ENCODE results near the gene MASP1.

Gene MASP1

DNA sequence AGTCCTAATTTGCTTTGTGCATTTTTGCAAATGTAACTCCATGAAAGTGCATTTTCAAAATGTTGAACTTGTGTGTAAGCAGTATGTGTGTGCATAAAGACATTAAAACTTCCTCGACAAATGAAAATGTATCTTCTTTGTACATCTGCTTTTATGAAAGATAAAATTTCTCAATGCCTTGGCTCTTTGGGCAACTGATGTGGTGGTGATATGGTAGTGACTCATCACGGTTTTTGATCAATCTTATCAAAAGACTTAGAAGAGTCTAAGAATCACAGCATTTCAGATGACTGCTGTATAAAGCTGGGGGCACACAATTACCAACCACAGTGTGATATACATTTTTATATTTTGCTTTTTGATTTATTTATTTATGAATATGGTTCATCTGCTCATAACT, 5.4 kb upstream of the MASP1 start:
- H3K4me2 ChIP-seq (ENCODE audit: low read depth, low read length, poor library complexity, severe bottlenecking), result no peak overlapping the region
- no peak overlapping the region for H2AFZ ChIP-seq (ENCODE audit: low read length)
- no peaks in the 10 kb centered on the region for H3F3A ChIP-seq (ENCODE audit: low read depth)
- no peak overlapping the region for H3K9ac ChIP-seq (ENCODE audit: low read depth, low read length, poor library complexity, severe bottlenecking)
- no peaks in the 10 kb centered on the region for H3K9me2 ChIP-seq (replicated peaks; ENCODE audit: low read depth, low read length)
- no peaks in the 10 kb centered on the region for H3K36me3 ChIP-seq (ENCODE audit: insufficient read depth, low read length)
- H3K4me3 ChIP-seq (ENCODE audit: low read length, poor library complexity, severe bottlenecking), result no peak overlapping the region
- H3K9me3 ChIP-seq (ENCODE audit: insufficient read depth, low read depth, low read length), result no peaks in the 10 kb centered on the region
- H4K20me1 ChIP-seq (ENCODE audit: insufficient read depth, low read length, poor library complexity, severe bottlenecking), result no peaks in the 10 kb centered on the region
- H3K4me1 ChIP-seq (ENCODE audit: insufficient read depth, low read length, poor library complexity, severe bottlenecking), result no peaks in the 10 kb centered on the region
- no peaks in the 10 kb centered on the region for H3K79me2 ChIP-seq (ENCODE audit: insufficient read depth, low read length)
- TF ChIP-seq, protein P1, sequence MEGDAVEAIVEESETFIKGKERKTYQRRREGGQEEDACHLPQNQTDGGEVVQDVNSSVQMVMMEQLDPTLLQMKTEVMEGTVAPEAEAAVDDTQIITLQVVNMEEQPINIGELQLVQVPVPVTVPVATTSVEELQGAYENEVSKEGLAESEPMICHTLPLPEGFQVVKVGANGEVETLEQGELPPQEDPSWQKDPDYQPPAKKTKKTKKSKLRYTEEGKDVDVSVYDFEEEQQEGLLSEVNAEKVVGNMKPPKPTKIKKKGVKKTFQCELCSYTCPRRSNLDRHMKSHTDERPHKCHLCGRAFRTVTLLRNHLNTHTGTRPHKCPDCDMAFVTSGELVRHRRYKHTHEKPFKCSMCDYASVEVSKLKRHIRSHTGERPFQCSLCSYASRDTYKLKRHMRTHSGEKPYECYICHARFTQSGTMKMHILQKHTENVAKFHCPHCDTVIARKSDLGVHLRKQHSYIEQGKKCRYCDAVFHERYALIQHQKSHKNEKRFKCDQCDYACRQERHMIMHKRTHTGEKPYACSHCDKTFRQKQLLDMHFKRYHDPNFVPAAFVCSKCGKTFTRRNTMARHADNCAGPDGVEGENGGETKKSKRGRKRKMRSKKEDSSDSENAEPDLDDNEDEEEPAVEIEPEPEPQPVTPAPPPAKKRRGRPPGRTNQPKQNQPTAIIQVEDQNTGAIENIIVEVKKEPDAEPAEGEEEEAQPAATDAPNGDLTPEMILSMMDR (conservative IDR thresholded peaks at IDR 0.05; ENCODE audit: low read length), result no peak
- no peak for TF ChIP-seq EZH2phosphoT487 (IDR thresholded peaks at IDR 0.05; ENCODE audit: borderline replicate concordance)
- H3K27me3 ChIP-seq (ENCODE audit: insufficient read depth, low read length, poor library complexity, severe bottlenecking), result no peaks in the 10 kb centered on the region

DNA sequence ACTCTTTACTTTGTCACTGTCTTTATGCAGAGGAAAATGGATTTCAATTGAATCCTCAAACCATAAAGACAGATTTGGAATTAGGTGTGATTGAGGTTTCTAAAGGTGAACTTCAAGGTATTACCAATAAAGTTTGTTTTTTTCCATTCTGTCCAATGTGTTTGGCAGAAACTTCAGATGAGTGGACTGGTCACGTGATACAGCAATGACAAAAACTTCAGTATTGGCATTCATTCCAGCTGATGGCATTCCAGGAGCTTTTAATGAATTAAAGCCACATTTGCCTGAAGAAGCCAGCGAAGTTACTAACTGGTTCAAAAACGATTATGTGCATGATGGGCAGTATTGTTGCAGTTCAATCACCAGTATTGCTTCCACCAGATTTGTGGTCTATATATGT, 4.5 kb upstream of the MASP1 start:
- no peaks in the 10 kb centered on the region for H3K9me2 ChIP-seq (replicated peaks; ENCODE audit: low read depth, low read length)
- no peaks in the 10 kb centered on the region for H3K36me3 ChIP-seq (ENCODE audit: insufficient read depth, low read length)
- no peaks in the 10 kb centered on the region for H3K9me3 ChIP-seq (ENCODE audit: insufficient read depth, low read depth, low read length)
- H2AFZ ChIP-seq (ENCODE audit: low read length), result no peak overlapping the region
- H3F3A ChIP-seq (ENCODE audit: low read depth), result no peaks in the 10 kb centered on the region
- TF ChIP-seq, protein P1 (conservative IDR thresholded peaks at IDR 0.05; ENCODE audit: low read length), result no peak
- TF ChIP-seq EZH2phosphoT487 (IDR thresholded peaks at IDR 0.05; ENCODE audit: borderline replicate concordance), result no peak
- no peaks in the 10 kb centered on the region for H3K27me3 ChIP-seq (ENCODE audit: insufficient read depth, low read length, poor library complexity, severe bottlenecking)
- H3K4me2 ChIP-seq (ENCODE audit: low read depth, low read length, poor library complexity, severe bottlenecking), result no peak overlapping the region
- H3K79me2 ChIP-seq (ENCODE audit: insufficient read depth, low read length), result no peaks in the 10 kb centered on the region
- no peaks in the 10 kb centered on the region for H3K4me1 ChIP-seq (ENCODE audit: insufficient read depth, low read length, poor library complexity, severe bottlenecking)
- no peak overlapping the region for H3K9ac ChIP-seq (ENCODE audit: low read depth, low read length, poor library complexity, severe bottlenecking)
- H4K20me1 ChIP-seq (ENCODE audit: insufficient read depth, low read length, poor library complexity, severe bottlenecking), result no peaks in the 10 kb centered on the region
- H3K4me3 ChIP-seq (ENCODE audit: low read length, poor library complexity, severe bottlenecking), result no peak overlapping the region

GRCh38 chr3:187295316-187296034, 3.9 kb upstream of the MASP1 start:
- no peaks in the 10 kb centered on the region for H3K9me3 ChIP-seq (ENCODE audit: insufficient read depth, low read depth, low read length)
- H3K79me2 ChIP-seq (ENCODE audit: insufficient read depth, low read length), result no peaks in the 10 kb centered on the region
- H3K9ac ChIP-seq (ENCODE audit: low read depth, low read length, poor library complexity, severe bottlenecking), result no peak overlapping the region
- H3K36me3 ChIP-seq (ENCODE audit: insufficient read depth, low read length), result no peaks in the 10 kb centered on the region
- H3K4me2 ChIP-seq (ENCODE audit: low read depth, low read length, poor library complexity, severe bottlenecking), result no peak overlapping the region
- H3K27me3 ChIP-seq (ENCODE audit: insufficient read depth, low read length, poor library complexity, severe bottlenecking), result no peaks in the 10 kb centered on the region
- H2AFZ ChIP-seq (ENCODE audit: low read length), result no peak overlapping the region
- H3K9me2 ChIP-seq (replicated peaks; ENCODE audit: low read depth, low read length), result no peaks in the 10 kb centered on the region
- H3F3A ChIP-seq (ENCODE audit: low read depth), result no peaks in the 10 kb centered on the region
- no peak overlapping the region for H3K4me3 ChIP-seq (ENCODE audit: low read length, poor library complexity, severe bottlenecking)
- H4K20me1 ChIP-seq (ENCODE audit: insufficient read depth, low read length, poor library complexity, severe bottlenecking), result no peaks in the 10 kb centered on the region
- no peaks in the 10 kb centered on the region for H3K4me1 ChIP-seq (ENCODE audit: insufficient read depth, low read length, poor library complexity, severe bottlenecking)
- TF ChIP-seq, protein P1 (conservative IDR thresholded peaks at IDR 0.05; ENCODE audit: low read length), result peak; percentile 31
- no peak for TF ChIP-seq EZH2phosphoT487 (IDR thresholded peaks at IDR 0.05; ENCODE audit: borderline replicate concordance)

Measured in Loucy (cell line).